Measurements from ENCODE around the gene IDUA.

IDUA gene

DNA sequence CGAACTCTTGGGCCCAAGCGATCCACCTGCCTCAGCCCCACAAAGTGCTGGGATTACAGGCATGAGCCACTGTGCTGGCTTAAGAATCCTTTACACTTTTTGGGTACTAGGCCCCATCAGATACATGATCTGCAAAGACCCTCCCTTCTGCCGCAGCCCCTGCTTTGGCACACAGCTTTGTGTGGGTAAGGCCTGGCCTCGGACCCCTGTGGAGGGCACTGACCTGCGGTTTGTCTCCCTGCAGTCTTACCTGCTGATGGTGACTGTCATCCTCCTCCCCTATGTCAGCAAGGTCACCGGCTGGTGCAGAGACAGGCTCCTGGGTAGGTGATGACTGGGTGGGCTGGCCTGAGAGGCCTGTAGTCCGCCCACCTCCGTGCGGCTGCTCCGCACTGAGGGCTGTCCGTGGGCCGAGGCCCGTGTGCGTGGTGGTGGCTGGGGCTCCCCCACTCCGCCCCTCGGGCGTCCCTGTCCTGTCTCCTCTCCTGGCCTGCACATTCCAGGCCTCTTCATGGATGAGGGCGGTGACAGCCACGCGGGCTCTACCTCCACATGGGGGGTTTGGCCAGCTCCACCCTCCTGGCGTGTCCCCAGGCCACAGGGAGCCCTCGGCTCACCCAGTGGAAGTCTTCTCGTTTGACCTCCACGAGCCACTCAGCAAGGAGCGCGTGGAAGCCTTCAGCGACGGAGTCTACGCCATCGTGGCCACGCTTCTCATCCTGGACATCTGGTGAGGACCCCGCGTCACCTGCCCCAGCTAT, 31.5 kb upstream of the IDUA start:
- intact Hi-C loops (cut with DNase I) = no loop called here

GRCh38 chr4:955931-956381, 30.9 kb upstream of the IDUA start:
- intact Hi-C loops (cut with DNase I) = no loop called here
- DNase-seq = peak in 4 of 42 donors; percentile 2 to 28 (median 7)

More for the DNA sequence above, 31.5 kb upstream of the IDUA start:
- DNase-seq = peak in 5 of 42 donors; percentile 0 to 26 (median 4)

DNA sequence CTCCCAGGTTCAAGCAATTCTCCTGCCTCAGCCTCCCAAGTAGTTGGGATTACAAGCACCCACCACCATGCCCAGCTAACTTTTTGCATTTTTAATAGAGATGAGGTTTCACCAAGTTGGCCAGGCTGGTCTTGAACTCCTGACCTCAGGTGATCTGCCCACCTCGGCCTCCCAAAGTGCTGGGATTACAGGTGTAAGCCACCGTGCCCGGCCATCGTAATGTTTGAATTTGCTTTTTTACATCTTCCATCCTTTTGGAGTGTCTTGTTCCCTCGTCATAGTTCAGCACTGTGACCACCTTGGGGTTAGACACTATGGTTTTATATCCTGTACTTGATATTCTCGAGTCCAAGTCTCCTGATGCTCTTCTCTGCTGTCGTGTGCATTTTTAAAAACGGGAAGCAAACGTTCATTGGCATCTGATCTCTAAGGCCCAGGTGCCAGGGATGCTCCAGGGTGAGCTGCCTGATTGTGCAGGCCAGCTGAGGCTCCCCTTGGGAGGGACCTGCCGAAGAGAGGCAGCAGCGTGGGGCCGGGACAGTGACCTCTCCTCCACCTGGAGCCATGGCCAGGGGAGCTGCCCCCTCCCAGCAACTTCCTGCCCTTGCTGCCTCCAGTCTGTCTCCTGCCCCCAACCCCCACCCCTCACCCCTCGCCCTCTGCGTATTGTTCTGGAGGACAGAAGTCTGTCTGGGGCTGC, 30.2 kb upstream of the IDUA start:
- peak in 3 of 42 donors; percentile 1 to 29 (median 3) for DNase-seq
- intact Hi-C loops (cut with DNase I) = no loop called here

DNA sequence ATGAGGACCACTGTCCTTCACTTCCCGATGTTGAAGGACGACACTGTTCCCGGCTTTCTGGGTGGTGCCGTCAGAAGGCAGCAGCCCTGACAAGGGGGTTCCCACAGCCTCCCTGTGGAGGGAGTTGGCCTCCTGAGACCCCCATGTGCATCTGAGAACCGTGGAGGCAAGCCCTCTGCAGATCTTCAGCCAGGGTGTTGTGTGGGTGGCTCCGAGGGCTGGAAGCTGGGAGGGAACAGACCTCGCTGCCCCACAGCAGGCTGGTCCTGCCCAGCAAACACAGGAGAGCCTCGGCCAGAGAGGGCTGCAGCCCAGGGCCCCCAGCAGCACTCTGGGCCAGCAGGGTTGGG, 29.6 kb upstream of the IDUA start:
- intact Hi-C loops (cut with DNase I) = no loop called here
- DNase-seq = peak in 2 of 42 donors; percentile 5 to 15

DNA sequence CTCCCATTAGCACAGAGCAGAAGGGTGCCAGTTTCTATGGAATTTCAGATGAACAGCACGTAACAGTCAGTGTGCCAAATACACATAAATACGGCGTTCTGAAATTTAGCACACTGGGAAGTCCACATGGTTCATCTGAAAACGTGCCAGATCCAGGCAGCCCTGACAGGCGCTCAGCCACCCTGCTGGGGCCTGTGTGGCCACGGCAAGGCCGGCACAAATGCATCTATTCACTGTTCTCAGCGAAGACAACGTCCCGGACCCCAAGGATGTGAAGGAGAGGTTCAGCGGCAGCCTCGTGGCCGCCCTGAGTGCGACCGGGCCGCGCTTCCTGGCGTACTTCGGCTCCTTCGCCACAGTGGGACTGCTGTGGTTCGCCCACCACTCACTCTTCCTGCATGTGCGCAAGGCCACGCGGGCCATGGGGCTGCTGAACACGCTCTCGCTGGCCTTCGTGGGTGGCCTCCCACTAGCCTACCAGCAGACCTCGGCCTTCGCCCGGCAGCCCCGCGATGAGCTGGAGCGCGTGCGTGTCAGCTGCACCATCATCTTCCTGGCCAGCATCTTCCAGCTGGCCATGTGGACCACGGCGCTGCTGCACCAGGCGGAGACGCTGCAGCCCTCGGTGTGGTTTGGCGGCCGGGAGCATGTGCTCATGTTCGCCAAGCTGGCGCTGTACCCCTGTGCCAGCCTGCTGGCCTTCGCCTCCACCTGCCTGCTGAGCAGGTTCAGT, 29.1 kb upstream of the IDUA start:
- peak in 2 of 42 donors; percentile 7 to 18 for DNase-seq
- intact Hi-C loops (cut with DNase I) = no loop called here

DNA sequence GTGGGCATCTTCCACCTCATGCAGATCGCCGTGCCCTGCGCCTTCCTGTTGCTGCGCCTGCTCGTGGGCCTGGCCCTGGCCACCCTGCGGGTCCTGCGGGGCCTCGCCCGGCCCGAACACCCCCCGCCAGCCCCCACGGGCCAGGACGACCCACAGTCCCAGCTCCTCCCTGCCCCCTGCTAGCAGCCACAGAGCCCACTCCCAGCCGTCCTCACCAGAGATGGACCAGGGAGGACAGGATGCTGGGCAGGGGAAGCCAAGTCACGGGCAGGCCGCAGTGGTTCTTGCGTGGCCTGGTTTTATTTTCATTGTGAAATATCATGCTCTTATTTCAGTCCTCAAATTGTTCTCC, 28.6 kb upstream of the IDUA start:
- DNase-seq = peak in 1 of 42 donors; percentile 4
- intact Hi-C loops (cut with DNase I) = no loop called here

GRCh38 chr4:958696-959337, 28.0 kb upstream of the IDUA start:
- peak in 2 of 42 donors; percentile 7 to 16 for DNase-seq
- intact Hi-C loops (cut with DNase I) = no loop called here

DNA sequence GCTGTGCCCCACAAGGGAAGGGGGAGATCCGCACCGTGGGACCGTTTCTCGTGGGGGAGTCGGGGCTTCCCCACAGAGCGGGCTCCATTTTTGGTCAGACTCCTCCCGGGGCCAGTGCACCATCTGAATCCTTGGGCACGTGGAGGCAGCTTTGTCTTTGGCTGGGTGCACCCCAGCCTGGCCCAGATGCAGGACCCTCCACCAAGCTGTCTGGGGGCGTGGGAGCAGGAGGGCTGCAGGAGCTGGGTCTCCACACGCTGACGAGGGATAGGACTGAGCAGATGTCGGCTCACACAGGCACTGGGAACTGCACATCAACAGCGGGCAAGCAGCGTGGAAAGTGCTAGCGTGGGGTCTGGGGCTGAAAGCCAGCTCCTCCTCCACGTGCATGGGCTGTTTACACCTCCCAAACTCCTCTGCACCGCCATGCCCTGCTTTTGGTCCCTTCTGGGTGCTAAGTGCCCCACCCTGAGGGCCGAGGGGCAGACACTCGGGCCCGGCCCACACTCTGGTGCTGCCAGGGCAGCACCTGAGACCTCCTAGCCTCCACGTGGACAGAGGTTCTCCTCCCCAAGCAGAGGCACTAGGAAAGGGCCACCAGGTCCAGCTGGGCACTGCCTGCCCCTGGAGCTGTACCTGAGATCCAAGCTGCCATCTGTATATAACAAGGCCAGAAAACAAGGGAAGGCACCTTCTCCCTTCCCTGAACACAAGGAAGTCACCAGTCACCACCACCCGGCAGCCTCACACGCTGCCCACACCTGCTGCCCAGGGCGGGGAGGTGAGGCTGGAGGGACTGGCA, 27.3 kb upstream of the IDUA start:
- DNase-seq = peak in 3 of 42 donors; percentile 5 to 20 (median 12)
- intact Hi-C loops (cut with DNase I) = no loop called here

GRCh38 chr4:960140-960635, 26.7 kb upstream of the IDUA start:
- DNase-seq = peak in 1 of 42 donors; percentile 5
- intact Hi-C loops (cut with DNase I) = no loop called here

GRCh38 chr4:960636-961350, 26.1 kb upstream of the IDUA start:
- intact Hi-C loops (cut with DNase I) = no loop called here
- peak in 1 of 42 donors; percentile 5 for DNase-seq

GRCh38 chr4:961351-962230, 25.3 kb upstream of the IDUA start:
- DNase-seq = peak in 2 of 42 donors; percentile 5 to 8
- intact Hi-C loops (cut with DNase I) = no loop called here

DNA sequence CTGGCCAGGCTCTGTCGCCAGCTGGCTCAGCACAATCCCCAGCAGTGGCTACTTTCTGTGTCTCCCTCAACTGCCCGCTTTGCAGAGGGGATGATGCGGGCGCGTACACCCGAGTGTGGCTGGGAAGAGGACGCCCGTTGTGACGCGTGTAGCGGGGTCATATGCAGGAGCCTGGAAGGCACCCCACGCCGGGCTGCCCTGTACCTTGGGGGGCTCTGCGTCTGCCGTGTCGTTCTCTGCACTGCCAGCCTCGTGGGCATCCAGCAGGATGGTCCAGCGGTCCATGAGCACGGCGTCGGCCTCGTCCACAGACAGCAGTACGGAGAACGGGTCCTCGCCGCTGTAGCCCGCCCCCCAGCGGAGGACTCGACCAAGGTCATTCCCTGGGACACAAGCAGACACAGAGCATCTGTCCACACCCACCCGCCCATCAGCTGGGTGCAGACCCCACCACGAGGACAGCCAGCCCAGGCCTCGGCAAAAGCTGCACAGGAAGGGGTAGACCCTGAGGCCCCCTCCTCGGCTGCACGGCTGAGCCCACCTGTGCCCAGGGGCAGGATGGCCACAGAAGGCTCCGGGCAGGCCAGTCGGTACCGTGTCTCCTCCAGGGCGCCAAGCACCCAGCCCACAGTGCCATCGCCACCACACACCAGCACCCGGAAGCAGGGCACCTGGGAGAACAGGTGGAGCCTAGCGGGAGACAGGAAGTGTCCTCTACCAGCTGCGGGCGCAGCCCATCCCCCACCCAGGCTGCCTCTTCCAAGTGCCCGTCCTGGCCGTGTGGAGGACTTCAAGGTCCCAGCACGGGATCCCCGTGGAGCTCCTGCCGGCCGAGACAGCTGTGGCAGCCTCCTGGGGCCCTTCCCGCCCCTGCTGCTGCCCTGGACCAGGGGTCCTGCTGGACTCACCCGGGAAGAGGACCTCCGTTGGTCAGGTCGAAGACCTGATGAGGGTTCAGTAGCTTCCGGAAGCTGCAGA, 24.3 kb upstream of the IDUA start:
- intact Hi-C loops (cut with DNase I) = no loop called here
- DNase-seq = peak in 2 of 42 donors; percentile 2 to 5

- DNase-seq = no peak
- intact Hi-C loops (cut with DNase I) = no loop called here
Observed at GRCh38 chr4:963276-964225, 23.3 kb upstream of the IDUA start.

- DNase-seq = no peak
- intact Hi-C loops (cut with DNase I) = no loop called here
Observed at GRCh38 chr4:964346-965025, 22.4 kb upstream of the IDUA start.

Measured in head of caudate nucleus (tissue), 42 donors.